IPS-11a (cell line): ENCODE data around the gene SSUH2.
"Not testable (repeated sequence)": the region's sequence is repeated elsewhere in the genome, so short reads cannot be mapped to it uniquely, and the experiment has no call there.

Experiments used
- H3K4me3 ChIP-seq: one replicate; pipeline ENCODE4 v1.5.1; 2013; ENCODE audit warnings: low read depth, low read length, control low read depth

The SSUH2 gene

GRCh38 chr3:8660175-8661118 lies 15.8 kb upstream of the SSUH2 start:
- no peak overlapping the region for H3K4me3 ChIP-seq

GRCh38 chr3:8659242-8659641 lies 14.6 kb upstream of the SSUH2 start:
- no peak overlapping the region for H3K4me3 ChIP-seq

- H3K4me3 ChIP-seq, result no peak overlapping the region
Observed at GRCh38 chr3:8658306-8659212, 14.0 kb upstream of the SSUH2 start.

GRCh38 chr3:8657804-8658305 lies 13.3 kb upstream of the SSUH2 start:
- H3K4me3 ChIP-seq, result no peak overlapping the region

GRCh38 chr3:8656240-8656639 lies 11.6 kb upstream of the SSUH2 start:
- no peak overlapping the region for H3K4me3 ChIP-seq

GRCh38 chr3:8655387-8655835 lies 10.8 kb upstream of the SSUH2 start:
- H3K4me3 ChIP-seq, result no peak overlapping the region

GRCh38 chr3:8654572-8655329 lies 10.2 kb upstream of the SSUH2 start:
- not testable (repeated sequence) for H3K4me3 ChIP-seq

- no peak overlapping the region for H3K4me3 ChIP-seq
Observed at GRCh38 chr3:8653800-8654408, 9.3 kb upstream of the SSUH2 start.

- H3K4me3 ChIP-seq, result no peak overlapping the region
Observed at GRCh38 chr3:8652324-8652987, 7.9 kb upstream of the SSUH2 start.

GRCh38 chr3:8651418-8652323 lies 7.1 kb upstream of the SSUH2 start:
- H3K4me3 ChIP-seq, result no peak overlapping the region

GRCh38 chr3:8650583-8651416 lies 6.2 kb upstream of the SSUH2 start:
- no peak overlapping the region for H3K4me3 ChIP-seq

GRCh38 chr3:8649757-8650156 lies 5.2 kb upstream of the SSUH2 start:
- H3K4me3 ChIP-seq, result no peak overlapping the region

GRCh38 chr3:8648909-8649741 lies 4.5 kb upstream of the SSUH2 start:
- H3K4me3 ChIP-seq, result no peak overlapping the region

GRCh38 chr3:8647137-8647985 lies 2.8 kb upstream of the SSUH2 start:
- no peak overlapping the region for H3K4me3 ChIP-seq

GRCh38 chr3:8646313-8646938 lies 1.8 kb upstream of the SSUH2 start:
- H3K4me3 ChIP-seq, result no peak overlapping the region

- H3K4me3 ChIP-seq, result no peak overlapping the region
Observed at GRCh38 chr3:8645712-8646111, 1.1 kb upstream of the SSUH2 start.
